Iris pigment epithelial cell (primary cell): ENCODE results near the gene PIAS2.

Source experiments
- DNase-seq: peaks from one replicate; pipeline ENCODE4 v3.0.0-alpha.2; 2011; ENCODE audit warnings: low read depth

PIAS2 gene

DNA sequence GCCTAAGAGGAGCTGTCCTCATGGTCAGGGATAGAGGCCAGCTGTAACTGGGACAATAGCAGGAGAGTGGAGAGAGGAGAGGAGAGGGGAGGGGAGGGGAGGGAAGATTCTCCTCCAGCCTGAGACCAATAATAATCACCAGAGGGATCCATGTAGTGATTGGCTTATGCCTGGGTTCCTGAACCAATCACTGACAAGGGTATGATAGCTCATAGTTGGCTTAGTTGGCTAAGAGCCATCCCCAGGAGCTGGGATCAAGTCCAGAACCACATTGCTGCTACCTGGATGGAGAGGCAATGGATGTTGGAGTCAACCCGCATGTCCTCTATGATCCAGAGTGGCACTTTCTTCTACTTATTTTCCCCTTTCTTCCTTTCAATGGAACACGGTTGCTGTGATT lies 152.7 kb downstream of the PIAS2 start:
- DNase-seq, result no peak

- no peak for DNase-seq
Measured at GRCh38 chr18:46761059-46761769, 156.1 kb downstream of the PIAS2 start.

- DNase-seq, result no peak
Measured at GRCh38 chr18:46759890-46760289, 157.4 kb downstream of the PIAS2 start.

DNA sequence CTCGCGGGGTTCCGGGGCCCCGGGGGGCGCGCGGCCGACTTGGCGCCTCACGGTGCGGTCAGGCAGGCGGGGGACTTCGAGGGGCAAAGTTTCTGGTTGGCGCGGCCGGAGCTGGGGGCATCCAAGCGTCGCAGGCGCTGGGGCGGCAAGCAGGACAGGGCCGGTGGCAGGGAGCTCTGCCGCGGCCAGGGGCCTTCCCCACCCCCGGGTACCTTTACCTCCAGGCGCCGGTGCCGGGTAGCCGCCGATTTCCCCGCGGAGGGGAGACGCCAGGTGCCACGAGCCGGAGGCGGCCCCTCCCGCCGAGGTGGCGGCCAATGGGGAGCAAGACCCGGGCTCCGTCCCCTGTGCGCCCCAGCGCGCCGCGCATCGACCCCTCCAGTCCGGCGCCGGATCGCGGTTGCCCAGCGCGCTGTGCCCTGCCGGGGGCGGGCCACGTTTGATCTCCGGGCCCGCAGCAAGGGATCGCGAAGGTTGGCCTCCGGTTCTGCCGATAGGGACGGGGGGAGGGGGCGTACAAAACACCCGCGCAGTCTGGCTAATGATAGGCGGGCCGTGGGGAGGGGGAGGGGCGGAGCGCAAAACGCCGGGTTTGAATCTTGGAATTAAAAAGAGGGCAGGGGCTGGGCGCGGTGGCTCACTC lies 160.6 kb downstream of the PIAS2 start, which contains the start of gene ST8SIA5:
Gene ST8SIA5 (minus strand): TSS at position 495 of the 643 bp plus-strand sequence. CDS start 545 bp downstream, outside the sequence.
- DNase-seq, result no peak

- no peak for DNase-seq
Measured at GRCh38 chr18:46756025-46756558, 161.2 kb downstream of the PIAS2 start.

DNA sequence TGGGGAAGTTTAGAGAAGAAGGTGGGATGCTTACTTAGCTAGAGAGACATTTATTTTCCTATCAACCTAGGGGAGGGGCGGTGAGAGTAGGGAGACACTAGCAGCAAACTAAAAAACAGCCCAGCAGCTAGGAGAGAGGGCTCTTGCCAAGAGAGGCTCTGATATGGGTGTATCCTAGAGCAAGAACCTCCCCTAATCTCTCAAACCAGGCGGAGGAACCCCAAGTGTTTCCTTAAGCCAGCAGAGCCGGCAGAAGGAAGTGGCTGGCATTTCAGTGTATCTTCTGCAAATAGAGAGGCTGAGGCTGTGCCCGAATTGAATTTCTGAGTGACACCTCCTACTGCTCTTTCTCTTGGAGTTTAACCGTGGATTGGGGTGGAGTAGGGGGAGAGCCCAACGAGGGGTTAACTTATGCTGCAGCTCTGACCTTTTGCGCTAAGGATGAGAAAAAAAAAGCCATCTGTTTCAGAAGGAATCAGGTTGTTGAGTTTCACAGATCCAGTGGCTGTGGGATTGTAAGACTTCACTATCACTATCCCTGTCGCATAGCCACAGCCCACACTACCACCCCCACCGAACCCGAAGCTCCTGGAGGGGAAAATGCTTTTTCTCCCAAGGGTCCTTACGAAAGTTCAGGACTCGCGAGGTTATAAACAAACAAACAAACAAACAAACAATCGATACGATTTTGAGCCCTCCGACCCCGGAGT lies 161.8 kb downstream of the PIAS2 start:
- DNase-seq, result no peak

DNA sequence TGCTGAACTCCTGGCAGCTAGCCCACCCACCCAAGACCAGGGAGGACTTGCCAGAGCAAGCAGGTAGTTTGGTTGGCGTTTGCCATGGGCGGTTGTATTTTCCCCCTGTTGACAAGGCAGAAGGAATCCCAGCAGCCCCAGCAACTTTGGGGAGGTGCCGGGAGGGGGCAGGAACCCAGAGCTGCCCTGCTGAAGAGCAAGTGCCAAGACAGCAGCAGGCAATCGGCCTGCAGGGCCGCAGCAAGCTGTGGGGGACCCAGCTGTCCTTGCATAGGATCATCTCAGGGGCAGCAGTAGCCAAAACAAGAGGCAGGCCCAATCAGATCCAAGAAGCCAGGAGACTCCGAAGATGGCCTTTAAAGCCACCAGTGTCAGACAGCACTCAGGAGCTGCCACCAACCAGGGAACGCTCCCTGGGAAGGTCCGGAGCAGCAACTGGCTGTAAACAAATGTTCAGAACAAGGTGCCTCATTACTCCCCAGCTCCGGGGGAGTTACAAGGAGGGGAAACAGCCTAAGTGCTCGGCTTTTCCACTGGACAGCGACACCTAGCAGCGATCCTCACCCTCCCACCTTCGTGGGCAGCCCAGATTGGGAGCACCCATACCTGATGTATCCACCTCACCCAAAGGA lies 162.5 kb downstream of the PIAS2 start:
- no peak for DNase-seq

- DNase-seq, result no peak
Measured at GRCh38 chr18:46754188-46754587, 163.1 kb downstream of the PIAS2 start.
